ENCODE measurements around the gene CSTF2. TPM values are rescaled to one million over a fixed set of nuclear protein-coding genes. Genes with fewer than 3 reads are reported as not detected.

CSTF2 gene
- total and polyA plus RNA-seq, 4 donors, result 3.9 to 11.8 (median 5.3) TPM

- Histone ChIP-seq H3K27ac (ENCODE audit: low read depth in 1 of 2, low read length in 2 of 2) (no peak overlapping the region), H3K27me3 (ENCODE audit: control insufficient read depth in 4 of 4, insufficient read depth in 4 of 4, low read length in 3 of 4) (no peaks in the 10 kb centered on the region), H3K4me1 (ENCODE audit: control insufficient read depth in 4 of 4, insufficient read depth in 4 of 4, low read length in 3 of 4) (no peaks in the 10 kb centered on the region), H3K4me3 (ENCODE audit: low read depth in 1 of 3, low read length in 3 of 3) (no peak overlapping the region), H3K9ac (ENCODE audit: low read depth in 1 of 2, low read length in 2 of 2) (no peak overlapping the region), H3K9me3 (ENCODE audit: control insufficient read depth in 4 of 4, low read length in 3 of 4) (no peaks in the 10 kb centered on the region), H3K36me3 (ENCODE audit: control insufficient read depth in 4 of 4, insufficient read depth in 3 of 4, low read depth in 1 of 4, low read length in 3 of 4) (no peaks in the 10 kb centered on the region)
- no peak for DNase-seq (ENCODE audit: low spot score)
- no peak for TF ChIP-seq HNF4A (conservative IDR thresholded peaks at IDR 0.05)
- no peak for TF ChIP-seq JUND (IDR thresholded peaks at IDR 0.05)
- TF ChIP-seq ATF3 (IDR thresholded peaks at IDR 0.05), result no peak
- no peak for TF ChIP-seq ZBTB33 (IDR thresholded peaks at IDR 0.05)
- WGBS, result 46% methylated on average over 4 of the region's 4 CpGs
Observed at GRCh38 chrX:100798484-100799214, 21.5 kb upstream of the CSTF2 start.

GRCh38 chrX:100802843-100803242 lies 17.3 kb upstream of the CSTF2 start:
- no peaks in the 10 kb centered on the region for H3K36me3 ChIP-seq (ENCODE audit: control insufficient read depth in 4 of 4, insufficient read depth in 3 of 4, low read depth in 1 of 4, low read length in 3 of 4)
- no peak overlapping the region for H3K4me3 ChIP-seq (ENCODE audit: low read depth in 1 of 3, low read length in 3 of 3)
- no peaks in the 10 kb centered on the region for H3K4me1 ChIP-seq (ENCODE audit: control insufficient read depth in 4 of 4, insufficient read depth in 4 of 4, low read length in 3 of 4)
- no peak overlapping the region for H3K9ac ChIP-seq (ENCODE audit: low read depth in 1 of 2, low read length in 2 of 2)
- H3K9me3 ChIP-seq (ENCODE audit: control insufficient read depth in 4 of 4, low read length in 3 of 4), result peaks cover 0 to 4% (median 0%) of the 10 kb centered on the region in 4 donors
- DNase-seq (ENCODE audit: low spot score), result no peak
- no peaks in the 10 kb centered on the region for H3K27me3 ChIP-seq (ENCODE audit: control insufficient read depth in 4 of 4, insufficient read depth in 4 of 4, low read length in 3 of 4)
- H3K27ac ChIP-seq (ENCODE audit: low read depth in 1 of 2, low read length in 2 of 2), result no peak overlapping the region
- WGBS, result 76% methylated on average over 3 of the region's 3 CpGs
- TF ChIP-seq EGR1 (IDR thresholded peaks at IDR 0.05; ENCODE audit: low read depth in 2 of 2), result no peak
- TF ChIP-seq FOXA1 (IDR thresholded peaks at IDR 0.05), result no peak
- no peak for TF ChIP-seq RAD21 (IDR thresholded peaks at IDR 0.05)
- TF ChIP-seq NR2F2 (IDR thresholded peaks at IDR 0.05), result no peak
- TF ChIP-seq HNF4A (conservative IDR thresholded peaks at IDR 0.05), result no peak
- no peak for TF ChIP-seq RXRA (IDR thresholded peaks at IDR 0.05)
- no peak for TF ChIP-seq MAX (IDR thresholded peaks at IDR 0.05)
- no peak for TF ChIP-seq GABPA (IDR thresholded peaks at IDR 0.05 in 1 of 2, conservative IDR thresholded peaks at IDR 0.05 in 1 of 2)
- no peak for TF ChIP-seq ATF3 (IDR thresholded peaks at IDR 0.05)
- no peak for TF ChIP-seq JUND (IDR thresholded peaks at IDR 0.05)
- TF ChIP-seq REST (IDR thresholded peaks at IDR 0.05), result no peak
- TF ChIP-seq FOXA2 (IDR thresholded peaks at IDR 0.05), result no peak
- TF ChIP-seq SP1 (IDR thresholded peaks at IDR 0.05), result no peak
- TF ChIP-seq HNF4G (IDR thresholded peaks at IDR 0.05), result no peak
- TF ChIP-seq CTCF (IDR thresholded peaks at IDR 0.05; ENCODE audit: low read depth, low read length, missing input control), result no peak
- no peak for TF ChIP-seq ZBTB33 (IDR thresholded peaks at IDR 0.05)
- TF ChIP-seq TAF1 (conservative IDR thresholded peaks at IDR 0.05), result no peak
- TF ChIP-seq YY1 (IDR thresholded peaks at IDR 0.05), result no peak
